Renal cortex interstitium (tissue), 11 donors: ENCODE results near the gene NPRL2. TPM values are rescaled to one million over a fixed set of nuclear protein-coding genes. Genes with fewer than 3 reads are reported as not detected.

Source experiments
- DNase-seq, 11 donors: peaks; one replicate each; pipeline ENCODE4 v3.0.0-alpha.2; 2013; ENCODE audit warnings: low read depth in 9 of 11, low spot score in 4 of 11; ENCODE audit errors: extremely low read depth in 1 of 11
- polyA plus RNA-seq, 3 donors: library from polyadenylated mRNA; unstranded; fragments of 120-200 nt; gene quantifications; one replicate each; pipeline ENCODE4 v1.2.1, GENCODE V29; 2013; ENCODE audit not compliant: insufficient read length in 3 of 3

The NPRL2 gene
- polyA plus RNA-seq, 3 donors = 30.2 to 35.9 (median 30.5) TPM

GRCh38 chr3:50298836-50299637 is 51.5 kb downstream of the NPRL2 start, which contains the start of the genes HYAL3 and NAA80:
Gene HYAL3 (minus strand): TSS chr3:50299405. CDS start chr3:50295602, 3,803 bp downstream.
Gene NAA80 (minus strand): TSS chr3:50299405. CDS start chr3:50297463, 1,942 bp downstream.
- DNase-seq = peak; percentile 99 to 100 (median 99)

- DNase-seq = no peak
Measured at GRCh38 chr3:50297896-50298725, 52.5 kb downstream of the NPRL2 start.

GRCh38 chr3:50297384-50297775 is 53.2 kb downstream of the NPRL2 start:
- no peak for DNase-seq

Other genes starting within 250 kb of the NPRL2 start
- 10 to 100 TPM; 57.6 to 81.6 (median 63.1) TPM for gene SEMA3F, start 195.5 kb downstream of the NPRL2 start, polyA plus RNA-seq
- gene GNAT1, start 159.2 kb downstream of the NPRL2 start, polyA plus RNA-seq = not detected
- gene SLC38A3, start 145.5 kb downstream of the NPRL2 start, polyA plus RNA-seq = 1 to 10 TPM; 7.2 to 7.3 (median 7.2) TPM
- gene GNAI2, start 114.6 kb downstream of the NPRL2 start, polyA plus RNA-seq = 100 to 1,000 TPM; 189 to 229 (median 189) TPM
- gene SEMA3B, start 81.6 kb downstream of the NPRL2 start, polyA plus RNA-seq = 100 to 1,000 TPM in 1 of 3 donors, 10 to 100 TPM in 2; 69.5 to 169 (median 95.4) TPM
- gene LSMEM2, start 71.7 kb downstream of the NPRL2 start, polyA plus RNA-seq = under 1 TPM; 0.33 to 0.95 (median 0.45) TPM
- gene IFRD2, start 58.3 kb downstream of the NPRL2 start, polyA plus RNA-seq = 10 to 100 TPM; 38.6 to 50.0 (median 46.7) TPM
- 1 to 10 TPM; 2.9 to 5.5 (median 3.2) TPM for gene HYAL3, start 51.4 kb downstream of the NPRL2 start, polyA plus RNA-seq
- 10 to 100 TPM in 2 of 3 donors, 1 to 10 TPM in 1; 7.2 to 12.8 (median 10.0) TPM for gene NAA80, start 51.4 kb downstream of the NPRL2 start, polyA plus RNA-seq
- gene HYAL1, start 47.2 kb downstream of the NPRL2 start, polyA plus RNA-seq = 1 to 10 TPM; 6.1 to 7.4 (median 7.2) TPM
- gene HYAL2, start 28.0 kb downstream of the NPRL2 start, polyA plus RNA-seq = 10 to 100 TPM; 57.0 to 86.5 (median 71.4) TPM
- 10 to 100 TPM; 23.4 to 26.4 (median 26.2) TPM for gene TUSC2, start 22.6 kb downstream of the NPRL2 start, polyA plus RNA-seq
- 10 to 100 TPM; 16.4 to 22.2 (median 22.1) TPM for gene RASSF1, start 9.9 kb downstream of the NPRL2 start, polyA plus RNA-seq
- gene ZMYND10, start 5.0 kb downstream of the NPRL2 start, polyA plus RNA-seq = 1 to 10 TPM; 2.9 to 3.9 (median 3.6) TPM
- 10 to 100 TPM; 12.4 to 17.0 (median 13.4) TPM for gene CYB561D2, start 87 bp upstream of the NPRL2 start, polyA plus RNA-seq
- 10 to 100 TPM; 29.1 to 42.9 (median 39.4) TPM for gene TMEM115, start 8.7 kb upstream of the NPRL2 start, polyA plus RNA-seq
- gene CACNA2D2, start 152.9 kb upstream of the NPRL2 start, polyA plus RNA-seq = 10 to 100 TPM; 14.0 to 17.2 (median 14.6) TPM
- gene C3orf18, start 217.0 kb upstream of the NPRL2 start, polyA plus RNA-seq = 10 to 100 TPM; 16.0 to 19.6 (median 16.9) TPM
- 10 to 100 TPM; 21.9 to 34.0 (median 25.3) TPM for gene HEMK1, start 218.7 kb upstream of the NPRL2 start, polyA plus RNA-seq